Stomach (tissue), 4 donors: ENCODE measurements around the gene EXOC4.

Experiments used
- CTCF ChIP-seq, 7 experiments: fragments of 450-650 bp in 4 of 7; fragments of 200-600 bp in 3 of 7; sonication (generic) in 3 of 7; IDR thresholded peaks; one replicate each; pipeline ENCODE4 v1.5.1; 2016 to 2019; ENCODE audit warnings: antibody characterized with exemption in 7 of 7, control low read depth in 2 of 7, mild to moderate bottlenecking in 1 of 7
- POLR2AphosphoS5 ChIP-seq, 3 donors: sonication (generic); formaldehyde crosslinking; IDR thresholded peaks; one replicate each; pipeline ENCODE4 v1.6.1; 2016; ENCODE audit warnings: antibody characterized with exemption in 3 of 3

GRCh38 chr7:133690740-133691139 is 437.9 kb downstream of the EXOC4 start:
- no peak for TF ChIP-seq CTCF (IDR thresholded peaks at IDR 0.05)
- no peak for TF ChIP-seq POLR2AphosphoS5 (IDR thresholded peaks at IDR 0.05)
